Endothelial cell of umbilical vein (primary cell): Measurements from ENCODE around the gene TUBA1A. TPM values are rescaled to one million over a fixed set of nuclear protein-coding genes. Genes with fewer than 3 reads are reported as not detected.
A peak's percentile ranks its signal among the peaks of the same experiment; 100 is the strongest.

Experiments used
- BruUV-seq: library from RNA; stranded (reverse); fragments of 400-500 nt; replicated peaks from 2 replicates; lab custom pipeline; 2021; lab: Mats Ljungman, UMichigan
- CTCF ChIA-PET: fragments of 300-600, 350-600 bp; sonication (Branson Sonifier 250); formaldehyde crosslinking; loops from one replicate; lab custom pipeline; 2021; ENCODE audit warnings: antibody characterized with exemption, inconsistent platforms; lab: Charles Lee
- POLR2A ChIA-PET: fragments of 300-600, 350-600 bp; sonication (Branson Sonifier 250); formaldehyde crosslinking; loops from one replicate; lab custom pipeline; 2021; ENCODE audit warnings: antibody characterized with exemption, inconsistent platforms; lab: Charles Lee
- DNase-seq: peaks from one replicate; pipeline ENCODE4 v3.0.0-alpha.2; 2011; ENCODE audit warnings: low read depth, low spot score
- FAIRE-seq: peaks from 2 replicates; lab custom pipeline; 2011; peaks lifted over from hg19 to GRCh38; lab: Jason Lieb, UNC
- H2AFZ ChIP-seq: 2 replicates; pipeline ENCODE4 v1.6.0; 2012; ENCODE audit warnings: low read depth, low read length, control low read depth, inconsistent platforms
- H3K27ac ChIP-seq: 2 replicates; pipeline ENCODE4 v1.5.1; 2011; ENCODE audit warnings: low read depth, mild to moderate bottlenecking, control low read depth, low read length, moderate library complexity; ENCODE audit not compliant: insufficient read depth
- H3K27me3 ChIP-seq, 2 experiments: 2 replicates each; pipeline versions ENCODE4 v1.6.0 to v1.6.1; 2011; ENCODE audit warnings: low read length in 2 of 2, mixed read lengths in 1 of 2; ENCODE audit not compliant: control insufficient read depth in 2 of 2, insufficient read depth in 2 of 2
- H3K36me3 ChIP-seq, 2 experiments: 2 replicates in 1 of 2; 3 replicates in 1 of 2; pipeline ENCODE4 v1.5.1; 2011; ENCODE audit warnings: low read length in 2 of 2, mild to moderate bottlenecking in 1 of 2, moderate library complexity in 1 of 2; ENCODE audit not compliant: control insufficient read depth in 2 of 2, insufficient read depth in 2 of 2; ENCODE audit errors: extremely low read depth in 1 of 2
- H3K4me1 ChIP-seq: 3 replicates; pipeline ENCODE4 v1.5.1; 2011; ENCODE audit warnings: mild to moderate bottlenecking, low read length; ENCODE audit not compliant: control insufficient read depth, insufficient read depth; ENCODE audit errors: extremely low read depth
- H3K4me2 ChIP-seq: 2 replicates; pipeline ENCODE4 v1.6.1; 2011; ENCODE audit warnings: low read length, control low read depth, mixed read lengths; ENCODE audit not compliant: insufficient read depth
- H3K4me3 ChIP-seq, 3 experiments: fragments of 200-600 bp in 1 of 3; sonication (generic), shearing (Covaris generic) in 1 of 3; replicated peaks in 1 of 3; 2 replicates each; pipeline ENCODE4 v1.5.1; 2011 to 2016; ENCODE audit warnings: control low read depth in 3 of 3, low read length in 3 of 3, mild to moderate bottlenecking in 2 of 3, inconsistent platforms in 1 of 3, low read depth in 1 of 3, moderate library complexity in 1 of 3; ENCODE audit not compliant: insufficient read depth in 1 of 3
- H3K79me2 ChIP-seq: 2 replicates; pipeline ENCODE4 v1.6.0; 2012; ENCODE audit warnings: low read length, inconsistent platforms; ENCODE audit not compliant: control insufficient read depth, insufficient read depth
- H3K9ac ChIP-seq: replicated peaks from 2 replicates; pipeline ENCODE3; 2011; ENCODE audit warnings: low read length, control low read depth; ENCODE audit not compliant: insufficient read depth; ENCODE audit errors: extremely low read depth
- H3K9me1 ChIP-seq: replicated peaks from 3 replicates; pipeline ENCODE4 v1.6.0; 2011; ENCODE audit warnings: mild to moderate bottlenecking, low read length; ENCODE audit not compliant: control insufficient read depth, insufficient read depth; ENCODE audit errors: extremely low read depth
- H3K9me3 ChIP-seq: replicated peaks from 2 replicates; pipeline ENCODE4 v1.5.1; 2012; ENCODE audit warnings: low read length, inconsistent platforms; ENCODE audit not compliant: control insufficient read depth, insufficient read depth
- H4K20me1 ChIP-seq: replicated peaks from 2 replicates; pipeline ENCODE3; 2011; ENCODE audit warnings: mild to moderate bottlenecking, low read length; ENCODE audit not compliant: control insufficient read depth, insufficient read depth; ENCODE audit errors: extremely low read depth
- EZH2 ChIP-seq: IDR thresholded peaks from 2 replicates; pipeline ENCODE4 v1.6.1; 2012; ENCODE audit warnings: borderline replicate concordance, low read depth, mild to moderate bottlenecking, moderate library complexity, low read length, inconsistent platforms; ENCODE audit not compliant: severe bottlenecking
- FOS ChIP-seq: IDR thresholded peaks from 2 replicates; pipeline ENCODE4 v1.6.1; 2011; ENCODE audit warnings: mild to moderate bottlenecking, low read length, moderate library complexity, borderline replicate concordance; ENCODE audit not compliant: insufficient read depth
- GATA2 ChIP-seq: IDR thresholded peaks from 2 replicates; pipeline ENCODE4 v1.7.0; 2011; ENCODE audit warnings: low read depth, mild to moderate bottlenecking, moderate library complexity, mixed read lengths, low read length; ENCODE audit not compliant: insufficient read length, insufficient read depth
- JUN ChIP-seq: IDR thresholded peaks from 2 replicates; pipeline ENCODE4 v1.6.1; 2011; ENCODE audit warnings: borderline replicate concordance, low read depth; ENCODE audit not compliant: insufficient read length, insufficient read depth
- MYC ChIP-seq: IDR thresholded peaks from one replicate; pipeline ENCODE4 v1.6.1; 2011; ENCODE audit warnings: mild to moderate bottlenecking, low read depth, low read length
- POLR2A ChIP-seq: IDR thresholded peaks from 2 replicates; pipeline ENCODE4 v1.6.1; 2012; ENCODE audit warnings: low read depth, mild to moderate bottlenecking, control low read depth, low read length
- POLR2AphosphoS5 ChIP-seq: IDR thresholded peaks from 2 replicates; pipeline ENCODE4 v1.6.1; 2012; ENCODE audit warnings: low read depth, mild to moderate bottlenecking, control low read depth, low read length, moderate library complexity; ENCODE audit not compliant: insufficient read depth
- dilution Hi-C: fragments of 300-500 bp; cut with MboI; formaldehyde crosslinking; loops from one replicate; pipeline ENCODE4 v1.15.0; 2019; ENCODE audit warnings: low sequenced_read_pairs; ENCODE audit not compliant: extremely low pct_ligation_motif_present
- intact Hi-C: fragments of 100-400 bp; cut with micrococcal nuclease; formaldehyde crosslinking; loops from one replicate; pipeline ENCODE4 v1.10.0; 2022
- polyA plus RNA-seq, 4 experiments: library from polyadenylated mRNA; depleted of rRNA in 3 of 4; stranded (reverse) in 3 of 4; unstranded in 1 of 4; fragments of >200 nt; gene quantifications; 2 replicates each; pipeline versions ENCODE4 v1.2.1 to v1.2.3, GENCODE V29; 2011 to 2012; ENCODE audit warnings: missing spikeins in 1 of 4
- total RNA-seq: library from RNA; stranded (reverse); gene quantifications from 2 replicates; pipeline ENCODE4 v1.2.3, GENCODE V29; 2021
- TF ChIP-seq, protein P1 (sequence below): IDR thresholded peaks from 2 replicates; pipeline ENCODE4 v1.6.1; 2011; ENCODE audit not compliant: insufficient read depth, insufficient read length
- TF ChIP-seq, protein P2 (sequence below), 2 donors: IDR thresholded peaks; 1 replicate in 1 of 2; 2 replicates in 1 of 2; pipeline ENCODE4 v1.5.1; 2011; ENCODE audit warnings: low read length in 2 of 2, mild to moderate bottlenecking in 2 of 2, moderate library complexity in 2 of 2, control low read depth in 1 of 2, inconsistent platforms in 1 of 2, low read depth in 1 of 2; ENCODE audit not compliant: insufficient read depth in 1 of 2; ENCODE audit errors: extremely low read depth in 1 of 2

TUBA1A gene
- total and polyA plus RNA-seq, 2 donors (not counting 3 experiments of a cell fraction or from before 2014, with no cell fraction given) = 740 to 2,429 TPM

- Histone ChIP-seq H3K9ac (peak overlapping the region; percentile 49), H3K4me3 (no peak overlapping the region)
Observed at GRCh38 chr12:49231878-49232655, 43.2 kb upstream of the TUBA1A start.

GRCh38 chr12:49230805-49231194 lies 41.9 kb upstream of the TUBA1A start:
- ChIA-PET CTCF (interaction anchor here (0.8 to 1.6 kb wide), 6 partner anchors 9 to 167 kb away, joined by 3 to 5 read pairs (median 3); partner anchors contain the start of gene TUBA1B), POLR2A (interaction anchor here (0.5 to 3.3 kb wide), 3 partner anchors 35 to 100 kb away, joined by 3 to 10 read pairs (median 5); partner anchors contain the start of genes TUBA1A and TUBA1B)
- FAIRE-seq = no peak

More at GRCh38 chr12:49231878-49232655, 43.2 kb upstream of the TUBA1A start:
- dilution Hi-C loops (no loop called here), intact Hi-C loops (no loop called here)
- peak; percentile 13 for DNase-seq
- H3K4me1 ChIP-seq = peaks cover 12% of the 10 kb centered on the region
- H3K27ac ChIP-seq = no peak overlapping the region
- H2AFZ ChIP-seq = peak overlapping the region; percentile 32
- CTCF ChIA-PET = interaction anchor here (1.1 to 2.8 kb wide), 9 partner anchors 9 to 168 kb away, joined by 3 to 18 read pairs (median 7); partner anchors contain the start of genes TUBA1A and TUBA1B
- H3K36me3 ChIP-seq = no peaks in the 10 kb centered on the region
- no peaks in the 10 kb centered on the region for H3K9me3 ChIP-seq
- POLR2A ChIA-PET = interaction anchor here (0.7 to 3.3 kb wide), 4 partner anchors 9 to 101 kb away, joined by 4 to 10 read pairs (median 7); partner anchors contain the start of genes TUBA1A and TUBA1B
- H3K9me1 ChIP-seq = no peaks in the 10 kb centered on the region
- BruUV-seq = no TSS peak
- H3K4me2 ChIP-seq = no peak overlapping the region
- H3K79me2 ChIP-seq = no peaks in the 10 kb centered on the region
- no peaks in the 10 kb centered on the region for H4K20me1 ChIP-seq
- TF ChIP-seq MYC = no peak
- TF ChIP-seq, protein P1, sequence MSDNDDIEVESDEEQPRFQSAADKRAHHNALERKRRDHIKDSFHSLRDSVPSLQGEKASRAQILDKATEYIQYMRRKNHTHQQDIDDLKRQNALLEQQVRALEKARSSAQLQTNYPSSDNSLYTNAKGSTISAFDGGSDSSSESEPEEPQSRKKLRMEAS = no peak
- no peak for TF ChIP-seq FOS
- TF ChIP-seq POLR2A = no peak
- TF ChIP-seq POLR2AphosphoS5 = no peak
- no peak for TF ChIP-seq JUN
- FAIRE-seq = no peak
- H3K27me3 ChIP-seq = no peaks in the 10 kb centered on the region

More at GRCh38 chr12:49230805-49231194, 41.9 kb upstream of the TUBA1A start:
- no peak overlapping the region for H3K4me2 ChIP-seq
- H3K27me3 ChIP-seq = no peaks in the 10 kb centered on the region
- intact Hi-C loops (no loop called here), dilution Hi-C loops (no loop called here)
- no peak overlapping the region for H3K27ac ChIP-seq
- H3K9me3 ChIP-seq = no peaks in the 10 kb centered on the region
- H4K20me1 ChIP-seq = no peaks in the 10 kb centered on the region
- H3K9ac ChIP-seq = no peak overlapping the region
- DNase-seq = no peak
- no peak for TF ChIP-seq POLR2AphosphoS5
- TF ChIP-seq, protein P1 = no peak
- no peak for TF ChIP-seq EZH2
- no peak for TF ChIP-seq POLR2A
- TF ChIP-seq FOS = no peak
- TF ChIP-seq MYC = no peak
- TF ChIP-seq, protein P2, sequence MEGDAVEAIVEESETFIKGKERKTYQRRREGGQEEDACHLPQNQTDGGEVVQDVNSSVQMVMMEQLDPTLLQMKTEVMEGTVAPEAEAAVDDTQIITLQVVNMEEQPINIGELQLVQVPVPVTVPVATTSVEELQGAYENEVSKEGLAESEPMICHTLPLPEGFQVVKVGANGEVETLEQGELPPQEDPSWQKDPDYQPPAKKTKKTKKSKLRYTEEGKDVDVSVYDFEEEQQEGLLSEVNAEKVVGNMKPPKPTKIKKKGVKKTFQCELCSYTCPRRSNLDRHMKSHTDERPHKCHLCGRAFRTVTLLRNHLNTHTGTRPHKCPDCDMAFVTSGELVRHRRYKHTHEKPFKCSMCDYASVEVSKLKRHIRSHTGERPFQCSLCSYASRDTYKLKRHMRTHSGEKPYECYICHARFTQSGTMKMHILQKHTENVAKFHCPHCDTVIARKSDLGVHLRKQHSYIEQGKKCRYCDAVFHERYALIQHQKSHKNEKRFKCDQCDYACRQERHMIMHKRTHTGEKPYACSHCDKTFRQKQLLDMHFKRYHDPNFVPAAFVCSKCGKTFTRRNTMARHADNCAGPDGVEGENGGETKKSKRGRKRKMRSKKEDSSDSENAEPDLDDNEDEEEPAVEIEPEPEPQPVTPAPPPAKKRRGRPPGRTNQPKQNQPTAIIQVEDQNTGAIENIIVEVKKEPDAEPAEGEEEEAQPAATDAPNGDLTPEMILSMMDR (IDR thresholded peaks at IDR 0.05; ENCODE audit: extremely low read depth in 1 of 2, insufficient read depth in 1 of 2, low read depth in 1 of 2, low read length in 2 of 2) = no peak
- TF ChIP-seq JUN = no peak
- TF ChIP-seq GATA2 = no peak
- H3K4me3 ChIP-seq = no peak overlapping the region
- BruUV-seq = no TSS peak
- no peaks in the 10 kb centered on the region for H3K79me2 ChIP-seq
- peaks cover 12% of the 10 kb centered on the region for H3K4me1 ChIP-seq
- H2AFZ ChIP-seq = no peak overlapping the region
- no peaks in the 10 kb centered on the region for H3K36me3 ChIP-seq
- H3K9me1 ChIP-seq = no peaks in the 10 kb centered on the region
